ENCODE data around the gene SCCPDH. TPM values are rescaled to one million over a fixed set of nuclear protein-coding genes. Genes with fewer than 3 reads are reported as not detected.

The SCCPDH gene
- total and polyA plus RNA-seq, 8 donors, result 28.3 to 45.0 (median 42.5) TPM

DNA sequence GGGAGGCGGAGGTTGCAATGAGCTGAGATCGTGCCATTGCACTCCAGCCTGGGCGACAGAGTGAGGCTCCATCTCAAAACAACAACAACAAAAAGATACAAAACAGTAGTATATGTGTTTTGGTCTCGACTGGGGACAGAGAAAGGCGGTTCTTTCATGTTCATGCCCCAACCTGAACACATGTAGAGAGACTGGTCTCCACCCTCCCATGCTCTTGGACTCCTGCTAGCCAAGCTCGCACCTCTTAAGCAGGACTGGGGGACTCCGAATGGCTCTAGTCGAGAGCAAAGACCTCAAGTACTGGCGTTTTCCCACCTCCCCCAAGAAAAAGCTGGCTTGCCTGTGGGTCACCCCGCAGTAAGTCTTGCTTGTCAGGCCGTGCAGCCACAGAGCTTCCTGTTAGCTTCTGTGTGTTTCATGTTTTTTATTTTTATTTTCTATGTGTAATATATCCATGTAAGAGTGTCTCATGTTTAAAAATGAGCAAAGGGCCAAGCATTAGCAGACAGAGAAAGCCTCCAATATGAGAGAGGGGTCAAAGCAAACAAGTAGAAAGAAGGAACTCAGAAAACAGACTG, 91.6 kb downstream of the SCCPDH start:
- DNase-seq (no peak), ATAC-seq (no peak)

More for the DNA sequence above, 91.6 kb downstream of the SCCPDH start:
- no peaks in the 10 kb centered on the region for H3K27me3 ChIP-seq
- H3K9me3 ChIP-seq, result no peaks in the 10 kb centered on the region
- no peak overlapping the region for H3K4me3 ChIP-seq
- intact Hi-C loops (cut with DNase I), result no loop called here
- H3K27ac ChIP-seq, result no peak overlapping the region
- TF ChIP-seq, protein P1, sequence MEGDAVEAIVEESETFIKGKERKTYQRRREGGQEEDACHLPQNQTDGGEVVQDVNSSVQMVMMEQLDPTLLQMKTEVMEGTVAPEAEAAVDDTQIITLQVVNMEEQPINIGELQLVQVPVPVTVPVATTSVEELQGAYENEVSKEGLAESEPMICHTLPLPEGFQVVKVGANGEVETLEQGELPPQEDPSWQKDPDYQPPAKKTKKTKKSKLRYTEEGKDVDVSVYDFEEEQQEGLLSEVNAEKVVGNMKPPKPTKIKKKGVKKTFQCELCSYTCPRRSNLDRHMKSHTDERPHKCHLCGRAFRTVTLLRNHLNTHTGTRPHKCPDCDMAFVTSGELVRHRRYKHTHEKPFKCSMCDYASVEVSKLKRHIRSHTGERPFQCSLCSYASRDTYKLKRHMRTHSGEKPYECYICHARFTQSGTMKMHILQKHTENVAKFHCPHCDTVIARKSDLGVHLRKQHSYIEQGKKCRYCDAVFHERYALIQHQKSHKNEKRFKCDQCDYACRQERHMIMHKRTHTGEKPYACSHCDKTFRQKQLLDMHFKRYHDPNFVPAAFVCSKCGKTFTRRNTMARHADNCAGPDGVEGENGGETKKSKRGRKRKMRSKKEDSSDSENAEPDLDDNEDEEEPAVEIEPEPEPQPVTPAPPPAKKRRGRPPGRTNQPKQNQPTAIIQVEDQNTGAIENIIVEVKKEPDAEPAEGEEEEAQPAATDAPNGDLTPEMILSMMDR (IDR thresholded peaks at IDR 0.05), result no peak
- H3K36me3 ChIP-seq, result no peaks in the 10 kb centered on the region
- no peaks in the 10 kb centered on the region for H3K4me1 ChIP-seq

Other genes with a start within 250 kb of the SCCPDH start
- gene SMYD3, start 217.1 kb upstream of the SCCPDH start, total RNA-seq, result 10 to 100 TPM; 29.9 to 35.1 TPM
- 10 to 100 TPM; 20.4 to 26.5 (median 22.8) TPM for gene SMYD3, start 217.1 kb upstream of the SCCPDH start, polyA plus RNA-seq (ENCODE audit: insufficient read length in 6 of 6)
- gene TFB2M, start 158.1 kb upstream of the SCCPDH start, total RNA-seq, result 1 to 10 TPM; 8.8 to 9.3 TPM
- 10 to 100 TPM; 15.2 to 17.5 (median 17.0) TPM for gene TFB2M, start 158.1 kb upstream of the SCCPDH start, polyA plus RNA-seq (ENCODE audit: insufficient read length in 6 of 6)
- 10 to 100 TPM; 20.3 to 24.0 TPM for gene CNST, start 158.0 kb upstream of the SCCPDH start, total RNA-seq
- gene CNST, start 158.0 kb upstream of the SCCPDH start, polyA plus RNA-seq (ENCODE audit: insufficient read length in 6 of 6), result 10 to 100 TPM; 18.0 to 21.9 (median 18.9) TPM
- 10 to 100 TPM; 22.4 to 30.8 TPM for gene AHCTF1, start 207.5 kb downstream of the SCCPDH start, total RNA-seq
- gene AHCTF1, start 207.5 kb downstream of the SCCPDH start, polyA plus RNA-seq (ENCODE audit: insufficient read length in 6 of 6), result 10 to 100 TPM; 43.8 to 62.5 (median 50.0) TPM

Data from left lung (tissue), 10 donors.